HG03064 (cell line): ENCODE results near the gene ATG4B.
"Not testable (repeated sequence)": the region's sequence is repeated elsewhere in the genome, so short reads cannot be mapped to it uniquely, and the experiment has no call there.

Experiments
- ATAC-seq: cut with Tn5 transposase; IDR thresholded peaks from one replicate; pipeline ENCODE4 v1.9.1; 2021; ENCODE audit warnings: low read depth; ENCODE audit not compliant: unreplicated experiment

ATG4B gene

DNA sequence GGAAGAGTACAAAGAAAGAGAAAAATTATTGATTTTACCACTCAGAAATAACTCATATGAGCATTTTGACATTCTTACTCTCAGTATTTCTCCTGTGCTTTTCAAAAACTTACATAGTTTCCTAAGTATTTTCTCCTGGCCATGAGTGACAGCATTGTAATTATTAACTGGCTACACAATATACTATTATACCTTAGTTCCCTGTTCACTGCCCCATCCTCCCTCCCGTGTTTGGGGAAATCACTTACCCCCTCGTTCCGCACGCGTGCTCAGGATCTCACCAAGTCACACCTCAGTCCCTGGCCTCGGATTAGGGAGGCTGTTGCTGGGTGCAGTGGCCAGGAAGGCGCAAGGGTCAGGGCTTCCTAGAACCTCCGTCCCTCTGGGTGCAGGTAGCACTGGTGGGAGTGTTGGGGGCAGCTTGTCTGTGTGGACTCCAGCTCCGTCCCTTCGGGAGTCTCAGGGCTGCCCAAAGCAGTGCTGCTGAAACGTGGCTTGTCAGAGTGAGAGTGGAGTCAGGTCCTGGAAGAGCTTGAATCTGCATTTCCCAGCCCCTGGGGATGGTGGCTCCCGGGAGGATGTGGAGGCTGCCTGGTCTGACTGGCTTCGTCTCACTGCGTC lies 23.2 kb downstream of the ATG4B start:
- no peak for ATAC-seq

DNA sequence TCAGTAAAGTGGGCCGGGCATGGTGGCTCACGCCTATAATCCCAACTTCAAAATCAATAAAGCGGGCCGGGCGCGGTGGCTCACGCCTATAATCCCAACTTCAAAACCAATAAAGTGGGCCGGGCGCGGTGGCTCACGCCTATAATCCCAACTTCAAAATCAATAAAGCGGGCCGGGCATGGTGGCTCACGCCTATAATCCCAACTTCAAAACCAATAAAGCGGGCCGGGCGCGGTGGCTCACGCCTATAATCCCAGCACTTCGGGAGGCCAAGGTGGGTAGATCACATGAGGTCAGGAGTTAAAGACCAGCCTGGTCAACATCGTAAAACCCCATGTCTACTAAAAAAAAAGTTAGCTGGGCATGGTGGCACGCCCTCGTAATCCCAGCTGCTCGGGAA lies 25.2 kb downstream of the ATG4B start:
- not testable (repeated sequence) for ATAC-seq

DNA sequence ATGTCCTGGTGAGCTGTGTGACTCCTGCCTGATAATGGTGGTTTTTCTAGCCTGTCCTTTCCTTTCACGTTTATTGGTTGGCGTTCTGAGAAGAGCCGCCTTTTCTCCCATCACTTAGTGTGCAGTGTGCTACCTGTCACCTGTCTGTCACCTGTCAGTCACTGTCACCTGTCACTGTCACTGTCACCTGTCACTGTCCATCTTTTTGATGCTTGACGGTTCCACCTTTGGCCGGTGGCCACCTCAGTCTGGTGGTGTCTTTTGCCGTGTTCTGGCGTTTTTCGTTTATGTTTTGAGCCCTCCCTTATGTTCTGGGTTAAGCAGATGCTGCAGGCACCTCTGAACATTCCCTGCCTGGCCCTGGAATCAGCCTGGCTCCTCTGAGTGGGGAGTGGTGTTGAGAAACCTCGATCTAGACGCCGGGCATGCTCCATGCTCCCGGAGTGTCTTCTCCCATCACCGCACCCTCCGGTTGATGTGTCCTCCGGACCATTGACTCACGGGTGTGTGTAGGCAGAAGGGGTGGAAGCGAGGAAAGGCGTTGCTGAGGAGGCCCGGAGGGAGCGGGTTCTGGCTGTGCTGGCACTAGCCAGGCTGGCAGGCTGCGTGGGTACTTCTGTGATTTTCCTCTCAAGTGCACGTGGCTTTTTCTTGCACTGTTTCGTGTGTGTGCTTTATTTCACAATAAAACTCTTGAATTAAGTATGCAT lies 28.4 kb downstream of the ATG4B start:
- no peak for ATAC-seq

DNA sequence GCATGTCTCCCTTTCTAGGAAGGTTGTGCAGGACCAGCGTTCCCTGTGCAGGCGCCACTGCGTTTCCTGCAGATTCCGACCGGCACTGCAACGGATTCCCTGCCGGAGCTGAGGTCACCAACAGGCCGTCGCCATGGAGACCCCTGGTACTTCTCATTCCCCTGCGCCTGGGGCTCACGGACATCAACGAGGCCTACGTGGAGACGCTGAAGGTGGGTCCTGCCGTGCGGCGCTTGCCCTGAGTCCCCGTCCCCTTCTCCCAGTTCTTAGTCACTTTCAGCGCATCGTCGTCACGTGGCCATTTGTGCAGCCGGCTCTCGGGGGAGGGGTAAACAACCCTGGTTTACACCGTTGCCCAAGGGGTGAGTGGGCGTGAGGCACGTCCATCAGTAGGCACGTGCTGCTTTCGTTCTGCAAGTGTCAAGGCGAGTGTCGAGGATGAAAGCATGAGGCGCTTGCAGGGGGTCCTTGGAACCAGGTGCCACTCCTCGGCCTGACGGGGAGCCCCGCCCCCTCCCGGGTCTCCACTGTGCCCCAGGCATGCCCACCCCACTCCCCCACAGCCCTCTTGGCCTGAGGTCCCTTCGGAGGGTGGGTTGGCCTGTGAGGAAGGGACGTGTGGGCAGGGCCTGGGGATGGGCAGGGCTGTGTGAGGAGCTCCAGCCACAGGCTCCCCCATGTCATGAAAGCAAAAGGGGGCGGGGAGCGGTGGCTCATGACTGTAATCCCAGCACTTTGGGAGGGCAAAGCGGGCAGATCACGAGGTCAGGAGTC lies 29.3 kb downstream of the ATG4B start:
- ATAC-seq: no peak

DNA sequence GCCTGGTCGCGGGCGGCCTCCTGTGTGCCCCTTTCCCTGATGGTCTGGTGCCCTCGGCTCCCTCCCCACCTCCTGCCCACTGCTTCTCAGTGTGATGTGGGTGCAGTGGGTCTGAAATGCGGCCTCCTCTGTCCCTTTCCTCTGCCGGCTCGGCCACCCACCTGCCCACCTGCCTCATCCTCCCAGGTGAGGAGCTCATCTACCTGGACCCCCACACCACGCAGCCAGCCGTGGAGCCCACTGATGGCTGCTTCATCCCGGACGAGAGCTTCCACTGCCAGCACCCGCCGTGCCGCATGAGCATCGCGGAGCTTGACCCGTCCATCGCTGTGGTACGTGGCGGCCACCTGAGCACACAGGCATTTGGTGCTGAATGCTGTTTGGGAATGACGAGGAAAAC lies 30.9 kb downstream of the ATG4B start:
- ATAC-seq: no peak

DNA sequence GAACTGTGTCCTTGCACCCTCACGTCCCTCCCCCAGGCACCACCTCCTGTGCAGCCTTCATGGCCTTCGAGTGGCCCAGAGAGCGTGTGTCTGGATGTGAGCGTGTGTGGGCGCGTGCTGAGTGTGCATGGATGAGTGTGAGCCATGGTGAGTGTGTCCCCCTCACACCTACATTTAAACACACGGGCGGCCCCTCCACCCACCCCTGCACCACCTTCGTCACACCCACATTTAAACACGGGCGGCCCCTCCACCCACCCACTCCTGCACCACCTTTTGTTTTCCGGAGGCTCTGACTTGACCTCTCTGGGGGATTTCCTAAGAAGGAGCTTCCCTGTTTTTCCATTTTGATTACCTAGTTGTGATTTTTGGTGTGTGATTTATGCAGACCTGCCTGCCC lies 31.3 kb downstream of the ATG4B start:
- ATAC-seq: no peak

DNA sequence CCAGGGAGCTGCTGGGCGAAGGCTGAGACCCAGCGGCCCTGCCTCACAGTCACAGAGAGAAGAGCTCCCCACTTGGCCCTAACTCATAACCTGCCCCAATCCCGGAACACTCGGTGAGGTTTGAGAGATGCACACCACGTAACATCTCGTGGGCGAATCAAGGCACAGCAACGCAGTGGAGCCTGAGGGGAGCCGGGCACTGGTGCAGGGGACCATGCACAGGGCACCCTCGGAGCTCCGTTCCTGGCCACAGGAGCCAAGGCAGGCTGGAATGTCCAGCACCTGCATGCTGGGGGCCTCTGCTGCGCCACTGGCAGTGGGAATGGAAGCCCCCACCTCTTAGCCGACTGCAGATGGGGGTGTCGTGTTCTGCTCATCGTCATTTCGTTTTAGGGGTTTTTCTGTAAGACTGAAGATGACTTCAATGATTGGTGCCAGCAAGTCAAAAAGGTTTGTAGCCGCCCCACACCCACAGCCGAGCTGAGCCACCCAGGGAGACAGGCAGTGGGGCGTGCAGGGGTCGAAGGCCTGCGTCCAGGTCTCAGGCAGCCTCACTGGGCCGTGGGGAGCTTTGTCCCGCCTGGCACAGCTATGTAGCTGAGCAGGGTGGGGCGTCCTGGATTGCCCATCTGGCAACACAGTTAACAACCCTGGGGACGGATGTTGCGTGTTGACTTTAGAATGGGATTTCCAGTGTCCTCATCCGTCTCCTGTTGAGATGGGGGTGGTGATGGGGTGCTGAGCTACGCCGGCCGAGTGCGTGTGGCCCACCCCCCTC lies 33.0 kb downstream of the ATG4B start:
- no peak for ATAC-seq

DNA sequence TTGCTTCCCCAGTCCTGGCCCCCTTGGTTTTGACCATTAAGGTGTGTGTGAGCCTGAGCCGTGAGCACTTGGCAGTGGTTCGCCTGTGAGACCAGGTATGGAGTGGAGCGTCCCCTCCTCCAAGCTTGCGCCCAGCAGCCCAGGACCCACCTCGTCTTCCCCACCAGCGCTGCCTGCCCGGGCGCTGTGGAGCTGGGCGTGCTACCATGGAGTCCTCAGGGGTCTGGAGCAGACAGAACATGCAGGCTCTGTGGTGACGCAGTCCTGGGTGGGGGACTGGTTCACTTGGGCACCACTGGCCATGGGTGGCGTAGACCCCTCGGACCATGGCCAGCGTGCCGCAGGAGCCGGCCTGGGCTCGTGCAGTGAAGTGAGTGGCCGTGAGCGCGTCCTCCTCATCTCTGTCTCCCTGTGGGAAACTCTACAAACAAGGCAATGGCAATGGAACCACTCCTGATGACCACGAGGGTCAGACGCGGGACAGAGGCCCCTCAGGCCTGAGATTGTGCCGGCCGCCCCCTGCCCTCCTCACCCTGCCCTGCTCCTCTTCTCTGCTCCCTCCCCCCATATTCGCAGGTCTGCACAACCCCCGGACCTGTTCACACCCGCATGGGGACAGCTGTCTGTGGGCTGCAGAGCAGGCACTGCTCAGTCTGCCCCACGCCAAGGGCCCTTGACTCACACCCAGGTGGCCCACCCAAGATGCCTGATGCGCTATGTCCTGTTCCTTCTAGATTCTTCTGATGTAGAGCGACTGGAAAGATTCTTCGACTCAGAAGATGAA lies 34.2 kb downstream of the ATG4B start:
- no peak for ATAC-seq

DNA sequence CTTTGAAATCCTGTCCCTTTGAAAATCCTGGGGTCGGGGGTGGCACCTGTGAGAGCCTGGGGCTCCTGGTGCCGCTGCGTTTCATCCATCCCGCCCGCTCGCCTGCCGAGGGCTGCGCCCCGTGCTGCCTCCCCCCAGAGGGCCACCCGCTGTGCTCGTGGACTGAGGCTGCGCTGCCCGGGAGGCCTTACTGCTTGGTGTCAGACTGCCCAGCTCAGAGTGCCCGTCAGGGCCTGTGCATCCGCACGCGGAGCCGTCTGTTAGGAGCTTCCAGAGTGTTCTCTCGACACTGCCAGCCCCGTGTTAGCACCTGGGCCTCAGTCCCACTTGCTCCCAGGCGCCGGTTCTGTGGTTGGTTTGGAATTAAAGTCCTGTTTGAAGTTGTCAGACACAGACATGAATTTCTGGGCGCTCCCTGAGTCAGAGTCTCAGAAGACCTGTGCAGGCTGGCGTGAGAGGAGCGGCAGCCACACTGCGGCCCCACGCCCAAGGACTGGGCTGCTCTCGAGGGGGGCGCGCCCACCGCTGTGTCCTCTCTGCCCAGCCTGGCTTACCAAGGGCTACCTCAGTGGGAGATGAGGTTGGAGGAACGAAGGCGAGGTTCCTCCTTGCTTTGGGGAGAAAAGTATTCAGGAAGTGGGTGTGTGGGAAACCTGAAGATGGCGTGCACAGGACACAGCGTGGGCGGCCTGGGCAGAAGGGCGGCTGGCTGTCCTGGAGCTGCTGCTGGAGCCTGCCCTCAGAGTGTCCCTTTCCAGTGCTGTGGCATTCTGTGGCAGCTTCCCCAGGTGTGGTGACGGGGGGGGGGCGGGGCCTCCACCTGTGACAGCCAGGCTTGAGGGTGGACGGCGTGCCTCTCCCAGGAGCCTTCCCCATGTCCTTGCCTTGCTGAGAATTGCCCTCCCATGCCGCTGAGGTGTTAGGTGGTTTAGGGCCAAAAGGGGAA lies 35.0 kb downstream of the ATG4B start:
- ATAC-seq: no peak

DNA sequence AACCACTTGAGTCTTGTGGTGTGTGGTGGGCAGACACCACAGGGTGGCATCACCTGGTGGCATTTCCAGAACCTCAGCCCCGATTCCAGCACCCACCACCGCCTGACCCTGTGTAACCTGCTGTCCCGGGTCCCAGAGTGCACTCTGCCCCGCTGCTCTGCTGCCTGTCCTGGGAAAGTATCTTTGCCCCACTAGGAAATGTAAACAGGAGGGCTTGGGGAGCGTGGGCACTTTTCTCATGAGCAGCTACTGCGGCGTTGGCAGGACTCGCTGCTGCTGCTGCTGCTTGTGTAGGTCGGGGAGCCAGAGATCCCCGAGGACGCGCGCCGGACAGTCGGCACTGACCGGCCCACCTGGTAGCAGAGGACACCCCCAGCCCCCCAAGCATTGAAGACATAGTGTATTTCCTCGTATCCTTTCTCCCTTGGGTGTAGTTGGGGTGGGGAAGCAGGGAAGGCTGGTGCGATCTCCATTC lies 35.7 kb downstream of the ATG4B start:
- ATAC-seq: no peak

DNA sequence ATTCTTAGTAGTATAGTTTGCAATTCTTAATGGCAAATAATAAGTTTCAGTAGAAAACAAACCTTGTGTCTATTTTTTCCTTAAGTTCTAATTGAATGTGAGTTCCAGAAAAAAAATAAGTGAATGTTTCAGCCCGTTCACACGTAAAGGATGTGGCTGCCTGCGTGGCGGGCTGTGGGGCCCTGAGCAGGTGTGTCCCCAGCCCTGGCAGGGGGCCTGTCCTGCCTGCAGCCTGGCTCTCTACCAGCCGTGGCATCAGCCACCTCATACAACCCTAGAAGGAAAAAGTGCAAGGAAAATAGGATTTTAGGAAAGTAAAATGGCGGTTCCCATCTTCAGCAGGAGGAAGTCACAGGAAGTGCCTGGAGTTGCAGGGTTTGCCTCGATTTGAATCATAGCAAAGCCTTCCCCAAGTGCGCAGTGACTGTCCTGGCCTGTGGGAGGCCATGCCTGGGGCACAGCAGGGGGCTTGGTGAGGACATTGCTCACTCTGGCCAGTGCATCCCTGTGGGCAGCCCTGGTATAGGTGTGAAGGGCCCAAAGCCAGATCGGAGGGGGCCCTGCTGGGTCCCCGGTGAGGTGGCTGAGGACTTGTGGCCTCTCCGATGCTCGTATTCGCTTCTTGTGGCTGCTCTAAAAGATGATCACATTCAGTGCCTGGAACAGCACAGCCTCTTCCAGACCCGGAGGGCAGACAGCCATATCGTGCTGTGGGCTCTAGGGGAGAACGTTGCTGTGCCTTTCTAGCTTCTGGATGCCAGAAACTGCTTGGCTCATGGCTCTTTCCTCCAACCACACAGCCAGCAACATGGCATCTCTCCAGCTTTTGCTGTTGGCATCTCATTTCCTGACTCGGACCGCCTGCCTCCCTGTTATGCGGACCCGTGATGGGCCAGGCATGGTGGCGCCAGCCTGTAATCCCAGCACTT lies 36.6 kb downstream of the ATG4B start:
- ATAC-seq: no peak

DNA sequence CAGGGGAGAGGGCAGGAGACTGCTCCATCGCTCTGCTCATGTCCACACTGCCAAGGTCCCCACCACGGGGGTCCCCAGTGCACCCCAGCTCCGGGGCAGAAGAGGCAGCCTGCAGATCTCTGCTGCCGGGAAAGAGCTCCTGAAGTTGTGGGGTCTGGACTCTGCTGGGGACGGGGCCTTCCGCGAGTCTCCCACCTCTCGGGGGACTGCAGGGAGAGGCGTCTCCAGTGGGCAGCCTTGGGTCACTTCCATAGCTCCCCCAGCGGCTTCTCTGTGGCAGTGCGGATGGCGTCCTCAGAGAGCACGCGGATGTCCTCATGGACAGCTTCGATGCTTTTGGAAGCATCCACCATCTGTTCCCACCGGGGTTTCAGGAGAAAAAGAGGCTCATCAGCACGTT lies 38.4 kb downstream of the ATG4B start:
- ATAC-seq: no peak

DNA sequence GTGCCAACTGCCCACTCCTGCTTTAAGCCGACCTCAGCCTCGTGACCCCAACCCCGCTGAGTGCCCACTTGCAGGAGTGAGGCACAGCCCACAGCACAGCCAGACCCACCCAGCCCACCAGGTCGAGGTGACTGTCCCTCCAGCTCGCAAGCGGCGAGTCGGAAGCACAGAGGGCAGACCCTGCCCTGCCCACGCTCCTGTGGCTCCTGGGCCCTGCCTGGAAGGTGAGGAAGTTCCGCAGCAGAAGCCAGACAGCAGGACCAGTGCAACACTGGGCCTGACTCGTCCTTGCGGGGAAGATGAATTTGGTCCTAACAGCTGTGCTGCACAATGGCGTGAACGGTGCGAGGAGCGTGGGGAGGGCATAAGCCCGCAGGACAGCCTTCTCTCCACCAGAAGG lies 39.2 kb downstream of the ATG4B start:
- ATAC-seq: no peak

DNA sequence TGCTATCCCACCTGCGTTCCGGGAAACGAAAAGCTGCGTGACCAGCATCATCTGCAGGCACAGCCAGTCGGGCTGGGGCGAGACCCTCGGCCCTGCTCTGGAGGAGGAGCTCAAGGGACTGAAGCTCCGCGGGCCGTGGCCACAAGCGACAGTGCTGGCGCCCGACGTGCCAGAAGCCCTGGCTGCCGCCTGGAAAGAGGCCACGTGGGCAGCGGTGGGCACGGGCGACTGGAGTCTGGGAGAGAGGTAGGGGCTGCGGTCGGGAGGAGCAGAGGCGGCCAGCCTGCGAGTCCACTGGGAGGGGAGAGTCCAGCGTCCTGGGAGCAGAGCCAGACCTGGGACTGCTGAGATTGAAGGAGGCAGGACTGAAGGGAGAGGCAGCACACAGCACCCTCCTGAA lies 39.9 kb downstream of the ATG4B start:
- ATAC-seq: no peak

DNA sequence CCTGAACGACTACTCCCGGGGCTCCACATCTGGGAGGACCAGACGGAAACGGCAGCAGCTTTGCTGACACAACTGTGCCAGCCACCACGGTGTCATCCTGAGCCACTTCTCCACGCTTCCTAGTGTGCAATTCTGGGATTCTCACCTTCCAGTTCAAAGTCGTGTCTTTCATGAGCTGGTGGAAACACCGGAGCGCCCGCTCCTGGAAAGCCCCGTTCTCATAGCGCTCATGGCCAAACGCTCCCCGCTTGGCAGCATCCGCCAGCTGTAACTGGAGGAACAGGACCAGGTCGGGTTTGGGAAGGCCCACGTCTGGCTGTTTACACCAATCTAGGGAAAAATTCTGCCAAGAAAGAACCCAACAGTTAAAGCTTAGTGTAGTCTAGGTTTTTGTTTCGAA lies 40.8 kb downstream of the ATG4B start:
- ATAC-seq: no peak

DNA sequence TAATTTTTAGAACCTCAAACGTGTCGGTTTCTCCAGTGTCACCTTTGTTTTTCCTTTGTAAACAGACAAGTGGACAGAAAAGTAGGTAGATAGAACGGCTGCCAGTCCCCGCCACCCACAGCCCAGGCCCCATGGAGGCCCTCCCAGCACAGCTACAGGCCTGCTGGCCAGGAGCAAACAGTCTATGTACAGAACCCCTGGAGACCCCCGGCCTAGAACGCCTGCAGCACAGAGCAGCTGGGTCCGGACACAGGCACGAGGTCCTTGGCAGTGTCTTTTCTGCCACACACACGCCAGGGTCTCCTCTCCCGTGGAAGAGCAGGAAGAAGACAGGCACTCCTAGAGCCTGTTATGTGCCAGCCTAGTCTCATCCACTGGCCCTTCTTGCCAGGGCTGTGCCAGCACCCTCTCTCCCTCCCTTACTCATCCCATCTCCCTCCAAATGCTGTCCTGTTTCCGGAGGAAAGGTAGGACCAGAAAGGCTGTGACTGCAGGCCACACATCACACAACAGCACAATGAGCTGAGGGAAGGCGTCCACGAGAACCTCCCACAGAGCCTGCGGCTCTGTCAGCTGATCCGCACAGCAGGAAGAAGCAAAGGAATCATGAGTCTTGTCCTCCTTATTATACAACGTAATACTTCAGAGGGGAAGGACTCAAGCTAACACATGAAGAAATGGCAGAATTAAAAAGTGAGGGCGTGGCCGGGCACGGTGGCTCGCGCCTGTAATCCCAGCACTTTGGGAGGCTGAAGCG lies 41.5 kb downstream of the ATG4B start:
- ATAC-seq: no peak

DNA sequence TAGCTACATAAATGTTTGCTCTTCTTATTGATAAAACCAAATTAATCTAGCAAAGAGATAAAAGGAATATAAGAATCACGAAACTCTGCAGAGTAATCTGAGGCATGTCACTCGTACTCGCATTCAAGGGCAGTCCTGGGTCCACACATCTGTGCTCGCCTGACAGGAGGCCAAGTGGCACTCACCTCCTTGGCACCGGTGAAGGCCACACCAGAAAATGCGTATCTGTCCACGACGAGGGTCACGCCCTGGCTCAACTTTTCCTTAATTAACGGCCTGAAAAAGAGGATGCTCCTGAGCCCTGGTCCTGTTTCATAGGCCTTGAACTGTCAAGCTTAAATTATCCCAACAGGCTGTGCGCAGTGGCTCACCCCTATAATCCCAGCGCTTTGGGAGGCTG lies 42.6 kb downstream of the ATG4B start:
- ATAC-seq: no peak
